Uterus (tissue), 4 donors: ENCODE results near the gene RRP8. TPM values are rescaled to one million over a fixed set of nuclear protein-coding genes. Genes with fewer than 3 reads are reported as not detected.

Experiments
- DNase-seq, 2 donors: peaks; one replicate each; pipeline ENCODE4 v3.0.0-alpha.2; 2019 to 2020
- H3K27ac ChIP-seq, 2 donors: fragments of 200-600 bp; sonication (generic); 1 replicate in 1 of 2; 2 replicates in 1 of 2; pipeline ENCODE4 v1.5.1; 2016 to 2018
- H3K27me3 ChIP-seq, 2 donors: fragments of 200-600 bp; sonication (generic); one replicate each; pipeline ENCODE4 v1.5.1; 2018 to 2019; ENCODE audit warnings: control low read depth in 1 of 2
- H3K36me3 ChIP-seq, 2 donors: fragments of 200-600 bp; sonication (generic); one replicate each; pipeline ENCODE4 v1.5.1; 2019; ENCODE audit warnings: control low read depth in 1 of 2
- H3K4me1 ChIP-seq, 2 donors: fragments of 200-600 bp; sonication (generic); one replicate each; pipeline ENCODE4 v1.5.1; 2018 to 2019; ENCODE audit warnings: control low read depth in 1 of 2
- H3K4me3 ChIP-seq, 2 donors: fragments of 200-600 bp; sonication (generic); 1 replicate in 1 of 2; 2 replicates in 1 of 2; pipeline ENCODE4 v1.5.1; 2018 to 2019; ENCODE audit warnings: mild to moderate bottlenecking in 1 of 2
- H3K9me3 ChIP-seq, 2 donors: fragments of 200-600 bp; sonication (generic); one replicate each; pipeline ENCODE4 v1.5.1; 2019; ENCODE audit warnings: control low read depth in 1 of 2
- CTCF ChIP-seq, 4 experiments: fragments of 200-600 bp in 2 of 4; fragments of 450-650 bp in 2 of 4; sonication (generic) in 2 of 4; IDR thresholded peaks; one replicate each; pipeline ENCODE4 v1.5.1; 2016 to 2019; ENCODE audit warnings: antibody characterized with exemption in 4 of 4, mild to moderate bottlenecking in 2 of 4, moderate library complexity in 1 of 4
- POLR2A ChIP-seq, 2 donors: fragments of 450-650 bp; IDR thresholded peaks; one replicate each; pipeline ENCODE4 v1.6.1; 2016; ENCODE audit warnings: antibody characterized with exemption in 2 of 2, mild to moderate bottlenecking in 1 of 2, moderate library complexity in 1 of 2
- intact Hi-C: fragments of 100-400 bp; cut with DNase I; formaldehyde crosslinking; loops from one replicate; pipeline ENCODE4 v1.15.1; 2023; ENCODE audit warnings: low total_unique reads
- total RNA-seq, 4 donors: library from RNA; depleted of rRNA in 3 of 4; stranded (reverse); fragments of >200 nt in 3 of 4; gene quantifications; one replicate each; pipeline versions ENCODE4 v1.1.0 to v1.2.4, GENCODE V29; 2014 to 2023
- donor health status: DM: yes; HTN: yes; CAD: no.

The RRP8 gene
- total RNA-seq, 4 donors from 2014 or later = 12.6 to 41.2 (median 26.9) TPM

- Histone ChIP-seq H3K9me3 (no peaks in the 10 kb centered on the region), H3K4me3 (no peak overlapping the region), H3K27me3 (no peaks in the 10 kb centered on the region), H3K36me3 (no peaks in the 10 kb centered on the region), H3K27ac (no peak overlapping the region), H3K4me1 (peaks cover 0 to 11% of the 10 kb centered on the region in 2 donors)
- intact Hi-C loops = no loop called here
- DNase-seq = no peak
- TF ChIP-seq CTCF (IDR thresholded peaks at IDR 0.05) (no peak), POLR2A (IDR thresholded peaks at IDR 0.05) (no peak)
Measured at GRCh38 chr11:6574816-6575715, 28.4 kb downstream of the RRP8 start.

GRCh38 chr11:6572215-6572614 lies 31.2 kb downstream of the RRP8 start:
- Histone ChIP-seq H3K27me3 (no peaks in the 10 kb centered on the region), H3K27ac (no peak overlapping the region), H3K9me3 (no peaks in the 10 kb centered on the region), H3K4me1 (peaks cover 0 to 7% of the 10 kb centered on the region in 2 donors), H3K36me3 (no peaks in the 10 kb centered on the region), H3K4me3 (no peak overlapping the region)
- TF ChIP-seq CTCF (IDR thresholded peaks at IDR 0.05) = no peak
- no peak for TF ChIP-seq POLR2A (IDR thresholded peaks at IDR 0.05)
- DNase-seq = no peak
- intact Hi-C loops = no loop called here

- Histone ChIP-seq H3K4me1 (peaks cover 0 to under 1% of the 10 kb centered on the region in 2 donors), H3K27ac (no peak overlapping the region), H3K27me3 (no peaks in the 10 kb centered on the region), H3K4me3 (no peak overlapping the region), H3K9me3 (no peaks in the 10 kb centered on the region), H3K36me3 (no peaks in the 10 kb centered on the region)
- DNase-seq = no peak
- intact Hi-C loops = no loop called here
- no peak for TF ChIP-seq POLR2A (IDR thresholded peaks at IDR 0.05)
- no peak for TF ChIP-seq CTCF (IDR thresholded peaks at IDR 0.05)
Measured at GRCh38 chr11:6571434-6572008, 31.9 kb downstream of the RRP8 start.

- Histone ChIP-seq H3K4me1 (no peaks in the 10 kb centered on the region), H3K4me3 (no peak overlapping the region), H3K27me3 (no peaks in the 10 kb centered on the region), H3K27ac (no peak overlapping the region), H3K36me3 (no peaks in the 10 kb centered on the region), H3K9me3 (no peaks in the 10 kb centered on the region)
- TF ChIP-seq CTCF (IDR thresholded peaks at IDR 0.05) (no peak), POLR2A (IDR thresholded peaks at IDR 0.05) (no peak)
- DNase-seq = no peak
- intact Hi-C loops = no loop called here
Measured at GRCh38 chr11:6570691-6571427, 32.6 kb downstream of the RRP8 start.
